GM12892 (cell line): Measurements from ENCODE around the gene CCDC142.

Source experiments
- DNase-seq: peaks from one replicate; pipeline ENCODE4 v3.0.0; 2011; ENCODE audit not compliant: insufficient read length
- FAIRE-seq: peaks from 2 replicates; lab custom pipeline; 2011; peaks lifted over from hg19 to GRCh38; lab: Jason Lieb, UNC
- POLR2A ChIP-seq: IDR thresholded peaks from 2 replicates; pipeline ENCODE4 v1.6.1; 2011; ENCODE audit warnings: low read depth, low read length, control low read depth
- POLR2AphosphoS5 ChIP-seq: IDR thresholded peaks from 2 replicates; pipeline ENCODE4 v1.6.1; 2011; ENCODE audit warnings: low read depth, low read length, control low read depth
- TAF1 ChIP-seq: IDR thresholded peaks from 2 replicates; pipeline ENCODE4 v1.6.1; 2011; ENCODE audit warnings: low read depth, mild to moderate bottlenecking, control low read depth, low read length, borderline replicate concordance

The CCDC142 gene

DNA sequence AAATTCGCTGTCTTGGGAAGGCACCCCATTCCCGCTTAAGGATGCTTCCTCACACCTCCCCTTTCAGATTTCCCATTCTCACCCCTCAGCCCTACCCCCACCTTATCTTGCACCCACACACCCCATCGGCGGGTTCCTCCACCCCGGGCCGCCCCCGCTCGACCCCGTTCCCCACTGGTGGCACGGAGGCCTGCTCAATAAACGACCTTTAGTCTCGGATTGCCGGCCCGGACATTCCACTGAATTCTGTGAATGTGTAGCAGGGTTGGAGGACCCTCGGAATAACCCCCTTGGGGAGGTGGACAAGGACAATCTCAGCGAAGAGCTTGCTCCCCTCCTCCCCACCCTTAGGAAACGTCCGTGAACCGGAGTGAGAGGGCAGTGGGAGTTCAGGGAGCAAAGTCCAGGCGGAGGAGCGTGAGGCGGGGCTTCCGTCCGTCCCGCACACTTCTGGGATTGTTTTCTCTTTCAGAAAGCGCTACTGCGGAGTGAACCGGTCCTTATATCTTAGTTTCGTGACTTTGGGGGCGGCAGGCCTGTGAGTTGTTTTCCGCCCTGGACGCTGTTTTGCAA, 19.4 kb upstream of the CCDC142 start:
- no peak for TF ChIP-seq POLR2A
- no peak for TF ChIP-seq POLR2AphosphoS5
- TF ChIP-seq TAF1 = no peak
- DNase-seq = no peak
- FAIRE-seq = no peak

DNA sequence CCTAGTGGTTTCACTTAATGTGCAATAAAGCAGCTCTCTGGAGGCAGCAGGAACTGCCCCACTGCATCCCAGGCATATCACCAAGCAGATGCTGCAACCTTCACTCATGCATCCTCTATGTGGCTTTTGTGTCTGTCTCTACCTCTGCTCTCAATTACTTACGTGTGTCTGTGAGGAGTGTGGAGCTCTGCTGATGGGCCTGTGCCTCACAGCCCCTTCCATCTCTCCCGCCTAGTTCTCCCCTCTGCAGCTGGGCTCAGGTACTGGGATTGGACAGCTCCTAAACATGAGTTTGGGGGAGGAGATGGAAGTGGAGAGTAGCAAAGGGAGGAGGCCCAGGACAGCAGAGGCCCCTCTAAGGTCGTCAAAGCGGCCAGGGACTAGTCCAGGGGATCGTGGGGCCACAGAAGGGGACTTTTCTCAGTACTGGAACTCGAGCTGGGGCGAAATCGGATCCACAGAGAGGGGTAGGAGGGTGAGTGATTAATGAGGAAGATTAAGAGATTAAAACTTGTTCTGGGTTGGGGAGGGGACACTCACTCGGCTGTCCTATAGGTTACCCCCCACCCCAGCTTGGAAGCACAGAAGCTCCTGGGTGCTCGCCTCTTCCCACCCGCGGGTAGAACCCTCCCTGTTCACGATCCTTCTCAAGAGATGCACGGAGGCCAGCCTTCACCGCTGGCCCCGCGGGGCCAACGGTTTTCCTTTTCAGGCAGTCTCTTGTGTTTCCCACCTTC, 18.7 kb upstream of the CCDC142 start:
- no peak for FAIRE-seq

GRCh38 chr2:74500578-74500946, 17.8 kb upstream of the CCDC142 start:
- no peak for DNase-seq
- FAIRE-seq = no peak
- no peak for TF ChIP-seq POLR2AphosphoS5
- TF ChIP-seq TAF1 = no peak
- TF ChIP-seq POLR2A = no peak

More for the DNA sequence above, 18.7 kb upstream of the CCDC142 start:
- DNase-seq = no peak
- TF ChIP-seq POLR2AphosphoS5 (no peak), POLR2A (no peak), TAF1 (no peak)

- DNase-seq = no peak
- TF ChIP-seq TAF1 (no peak), POLR2A (no peak), POLR2AphosphoS5 (no peak)
- FAIRE-seq = no peak
Measured at GRCh38 chr2:74499940-74500577, 17.3 kb upstream of the CCDC142 start.

DNA sequence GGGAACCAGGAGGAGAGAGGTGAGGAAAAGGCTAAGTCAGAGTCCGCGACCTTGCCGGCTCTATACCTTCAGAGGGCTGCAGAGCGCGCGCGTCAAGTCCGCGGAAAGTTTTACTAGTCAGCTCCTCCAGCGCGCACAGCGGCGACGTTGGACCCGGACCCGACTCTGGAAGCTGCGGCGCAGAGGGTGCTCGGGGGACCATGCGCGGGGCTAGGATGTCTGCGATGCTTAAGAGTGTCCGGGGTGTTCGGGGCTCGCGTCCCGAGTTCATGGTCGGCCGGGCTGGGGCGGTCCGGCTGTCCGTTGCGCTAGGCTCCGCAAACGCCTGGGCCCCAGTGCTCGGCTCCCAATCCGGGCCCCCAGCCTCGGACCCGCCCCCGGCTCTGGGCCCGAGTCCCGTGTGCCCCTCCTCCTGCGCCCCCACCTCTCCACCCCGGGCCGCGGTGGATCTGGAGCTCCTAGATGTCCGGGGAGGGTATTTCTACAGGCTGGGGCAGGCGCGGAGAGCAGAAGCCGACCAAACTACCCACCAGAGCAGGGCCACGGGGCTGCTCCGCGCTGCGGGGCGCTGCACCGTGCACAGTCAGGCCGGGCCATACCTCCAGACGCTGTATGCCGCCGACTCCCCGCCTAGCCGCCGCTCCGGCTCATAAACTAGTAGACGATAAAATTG, 16.6 kb upstream of the CCDC142 start, which contains the start of gene LBX2:
LBX2 (minus strand) TSS at position 337 of the 673 bp plus-strand sequence; CDS start at position 271, 66 bp downstream.
- DNase-seq (no peak), FAIRE-seq (no peak)
- TF ChIP-seq POLR2AphosphoS5 = no peak
- TF ChIP-seq TAF1 = no peak
- no peak for TF ChIP-seq POLR2A

DNA sequence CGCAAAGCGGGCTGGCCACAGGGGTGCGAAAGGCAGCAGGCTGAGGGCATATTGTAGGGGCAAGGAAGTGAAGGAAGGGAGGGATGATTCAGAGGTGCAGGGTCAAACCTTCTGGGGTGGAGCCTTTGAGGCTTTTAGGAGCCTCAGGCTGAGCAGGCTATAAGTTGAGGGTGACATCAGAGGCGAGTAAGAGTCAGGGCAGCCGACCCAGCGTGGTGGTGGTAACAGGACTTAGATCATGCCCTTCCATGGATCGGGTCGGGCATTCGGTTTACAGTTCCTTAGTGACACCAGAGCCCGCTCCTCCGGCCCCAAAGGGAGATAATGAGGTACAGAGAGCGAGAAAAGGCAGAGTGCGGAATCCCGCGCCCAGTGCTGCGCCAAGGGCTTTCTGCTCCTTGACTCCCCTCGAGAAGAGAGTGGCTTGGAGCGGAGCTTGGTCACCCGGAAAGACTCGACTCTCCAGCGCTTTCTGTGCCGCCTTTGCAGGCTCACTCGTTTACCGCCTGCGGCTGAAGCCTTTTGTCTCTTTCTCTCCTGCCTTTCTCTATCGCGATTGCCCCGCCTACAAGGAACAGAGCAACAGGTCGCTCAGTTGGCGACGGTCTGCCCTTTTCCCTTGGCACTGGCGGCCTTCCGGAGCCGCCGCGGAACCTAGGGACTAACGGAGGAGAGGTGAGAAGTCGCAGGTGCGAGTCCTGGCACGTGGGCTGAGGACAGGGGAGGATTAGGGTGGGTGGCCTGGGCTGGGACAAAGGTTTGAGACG, 15.9 kb upstream of the CCDC142 start:
- DNase-seq = no peak
- TF ChIP-seq POLR2A = no peak
- TF ChIP-seq TAF1 = no peak
- no peak for TF ChIP-seq POLR2AphosphoS5
- peak; percentile 36 for FAIRE-seq

- no peak for FAIRE-seq
- DNase-seq = no peak
- TF ChIP-seq POLR2A (peak; percentile 23; the same call in 1 of the 2 replicates), TAF1 (no peak), POLR2AphosphoS5 (peak; percentile 61; the same call in 1 of the 2 replicates)
Measured at GRCh38 chr2:74497777-74498499, 15.1 kb upstream of the CCDC142 start.

GRCh38 chr2:74496997-74497776, 14.4 kb upstream of the CCDC142 start:
- TF ChIP-seq TAF1 (no peak), POLR2AphosphoS5 (no peak), POLR2A (no peak)
- DNase-seq (no peak), FAIRE-seq (no peak)

GRCh38 chr2:74495440-74495839, 12.6 kb upstream of the CCDC142 start:
- no peak for DNase-seq
- TF ChIP-seq POLR2AphosphoS5 = no peak
- TF ChIP-seq TAF1 = no peak
- no peak for TF ChIP-seq POLR2A
- FAIRE-seq = no peak

GRCh38 chr2:74493546-74493945, 10.7 kb upstream of the CCDC142 start:
- FAIRE-seq = no peak
- DNase-seq = no peak
- no peak for TF ChIP-seq POLR2AphosphoS5
